Stimulated activated CD4-positive, alpha-beta T cell treated with anti-CD3 and anti-CD28 coated beads, Interleukin-2, amount 100 ng/mL, for 4 hours (primary cell): ENCODE data around the gene ZNF532.
"Not testable (repeated sequence)": the region's sequence is repeated elsewhere in the genome, so short reads cannot be mapped to it uniquely, and the experiment has no call there.

Source experiments
- DNase-seq: peaks from one replicate; pipeline ENCODE4 v3.0.0-alpha.2; 2020; ENCODE audit warnings: low read depth

ZNF532 gene

GRCh38 chr18:58902961-58903360 is 38.3 kb downstream of the ZNF532 start:
- no peak for DNase-seq

- no peak for DNase-seq
Observed at GRCh38 chr18:58903533-58903932, 38.9 kb downstream of the ZNF532 start.

- DNase-seq: no peak
Observed at GRCh38 chr18:58905777-58906428, 41.2 kb downstream of the ZNF532 start.

GRCh38 chr18:58908006-58908405 is 43.3 kb downstream of the ZNF532 start:
- no peak for DNase-seq

- no peak for DNase-seq
Observed at GRCh38 chr18:58909521-58909920, 44.8 kb downstream of the ZNF532 start.

- no peak for DNase-seq
Observed at GRCh38 chr18:58911241-58911640, 46.6 kb downstream of the ZNF532 start.

- no peak for DNase-seq
Observed at GRCh38 chr18:58911766-58912165, 47.1 kb downstream of the ZNF532 start.

GRCh38 chr18:58915006-58915799 is 50.5 kb downstream of the ZNF532 start:
- no peak for DNase-seq

- DNase-seq: no peak
Observed at GRCh38 chr18:58915995-58916394, 51.3 kb downstream of the ZNF532 start.

GRCh38 chr18:58919934-58920333 is 55.3 kb downstream of the ZNF532 start:
- DNase-seq: not testable (repeated sequence)

- no peak for DNase-seq
Observed at GRCh38 chr18:58922995-58923394, 58.3 kb downstream of the ZNF532 start.

GRCh38 chr18:58924473-58924872 is 59.8 kb downstream of the ZNF532 start:
- DNase-seq: no peak

- DNase-seq: no peak
Observed at GRCh38 chr18:58927659-58928058, 63.0 kb downstream of the ZNF532 start.

- no peak for DNase-seq
Observed at GRCh38 chr18:58928386-58928785, 63.7 kb downstream of the ZNF532 start.

GRCh38 chr18:58929206-58929605 is 64.5 kb downstream of the ZNF532 start:
- no peak for DNase-seq

GRCh38 chr18:58934356-58934755 is 69.7 kb downstream of the ZNF532 start:
- no peak for DNase-seq

GRCh38 chr18:58934933-58935577 is 70.4 kb downstream of the ZNF532 start:
- no peak for DNase-seq

GRCh38 chr18:58937071-58937886 is 72.6 kb downstream of the ZNF532 start:
- DNase-seq: no peak

- no peak for DNase-seq
Observed at GRCh38 chr18:58937887-58938267, 73.2 kb downstream of the ZNF532 start.

GRCh38 chr18:58941426-58942099 is 76.9 kb downstream of the ZNF532 start:
- no peak for DNase-seq

- DNase-seq: no peak
Observed at GRCh38 chr18:58943896-58944295, 79.2 kb downstream of the ZNF532 start.
